ENCODE data around the gene BRD4. TPM values are rescaled to one million over a fixed set of nuclear protein-coding genes. Genes with fewer than 3 reads are reported as not detected.

BRD4 gene
- total and polyA plus RNA-seq, 2 of the 13 experiments (the other 11 are each of a cell fraction or from before 2014, with no cell fraction given): 10.5 to 11.4 TPM

DNA sequence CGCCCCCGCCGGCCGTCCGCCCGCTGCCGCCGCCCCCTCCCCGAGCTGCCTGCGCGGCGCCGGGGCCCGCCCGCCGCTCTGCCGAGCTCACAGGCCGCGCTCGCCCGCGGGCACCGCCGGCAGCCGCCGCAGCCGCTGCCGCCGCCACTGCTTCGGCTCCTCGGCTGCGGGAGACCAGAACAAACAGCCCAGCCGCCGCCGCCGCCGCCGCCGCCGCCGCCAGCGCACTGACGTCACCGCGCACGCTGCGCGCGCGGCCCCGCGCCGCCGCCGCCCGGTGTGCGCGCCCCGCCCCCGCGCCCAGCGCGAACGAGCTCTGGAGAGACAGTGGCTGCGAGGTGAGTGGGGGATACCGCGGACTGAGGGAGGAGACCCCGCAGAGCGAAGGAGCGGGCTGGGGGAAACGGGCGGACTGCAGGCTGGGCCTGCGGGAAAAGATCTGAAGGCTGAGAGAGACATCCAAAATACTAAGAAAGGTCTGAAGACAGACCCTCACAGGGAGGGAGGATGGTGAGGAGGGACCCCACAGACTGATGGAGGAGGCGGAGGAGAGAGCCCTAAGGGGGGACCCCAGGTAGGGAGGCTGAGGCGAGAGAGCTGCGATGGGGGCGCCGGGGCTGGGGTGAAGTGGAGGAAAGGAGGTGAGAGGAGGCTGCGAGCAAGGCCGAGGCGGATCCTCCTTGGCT lies at the start of gene BRD4 (continued):
- no peak for TF ChIP-seq ZNF33A (CRISPR knock-in tag; IDR thresholded peaks at IDR 0.05; ENCODE audit: borderline replicate concordance)
- TF ChIP-seq ZNF605 (CRISPR knock-in tag; IDR thresholded peaks at IDR 0.05): peak; percentile 48; the same call in 1 of the 2 replicates
- TF ChIP-seq RFX1 (IDR thresholded peaks at IDR 0.05): no peak
- TF ChIP-seq, protein P1, sequence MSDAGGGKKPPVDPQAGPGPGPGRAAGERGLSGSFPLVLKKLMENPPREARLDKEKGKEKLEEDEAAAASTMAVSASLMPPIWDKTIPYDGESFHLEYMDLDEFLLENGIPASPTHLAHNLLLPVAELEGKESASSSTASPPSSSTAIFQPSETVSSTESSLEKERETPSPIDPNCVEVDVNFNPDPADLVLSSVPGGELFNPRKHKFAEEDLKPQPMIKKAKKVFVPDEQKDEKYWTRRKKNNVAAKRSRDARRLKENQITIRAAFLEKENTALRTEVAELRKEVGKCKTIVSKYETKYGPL (CRISPR knock-in tag; IDR thresholded peaks at IDR 0.05): no peak
- TF ChIP-seq ZNF33B (CRISPR knock-in tag; IDR thresholded peaks at IDR 0.05): no peak
- TF ChIP-seq CBFB (CRISPR knock-in tag; IDR thresholded peaks at IDR 0.05): no peak; the same call in 1 of the 2 replicates
- TF ChIP-seq ZFP1 (CRISPR knock-in tag; IDR thresholded peaks at IDR 0.05): no peak
- no peak for TF ChIP-seq NFYC (CRISPR knock-in tag; IDR thresholded peaks at IDR 0.05)
- TF ChIP-seq, protein P2, sequence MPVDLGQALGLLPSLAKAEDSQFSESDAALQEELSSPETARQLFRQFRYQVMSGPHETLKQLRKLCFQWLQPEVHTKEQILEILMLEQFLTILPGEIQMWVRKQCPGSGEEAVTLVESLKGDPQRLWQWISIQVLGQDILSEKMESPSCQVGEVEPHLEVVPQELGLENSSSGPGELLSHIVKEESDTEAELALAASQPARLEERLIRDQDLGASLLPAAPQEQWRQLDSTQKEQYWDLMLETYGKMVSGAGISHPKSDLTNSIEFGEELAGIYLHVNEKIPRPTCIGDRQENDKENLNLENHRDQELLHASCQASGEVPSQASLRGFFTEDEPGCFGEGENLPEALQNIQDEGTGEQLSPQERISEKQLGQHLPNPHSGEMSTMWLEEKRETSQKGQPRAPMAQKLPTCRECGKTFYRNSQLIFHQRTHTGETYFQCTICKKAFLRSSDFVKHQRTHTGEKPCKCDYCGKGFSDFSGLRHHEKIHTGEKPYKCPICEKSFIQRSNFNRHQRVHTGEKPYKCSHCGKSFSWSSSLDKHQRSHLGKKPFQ (CRISPR knock-in tag; IDR thresholded peaks at IDR 0.05; ENCODE audit: insufficient replicate concordance): no peak
- no peak for TF ChIP-seq TAF15 (IDR thresholded peaks at IDR 0.05; ENCODE audit: low read depth, low read length, poor library complexity, severe bottlenecking)
- TF ChIP-seq, protein P3, sequence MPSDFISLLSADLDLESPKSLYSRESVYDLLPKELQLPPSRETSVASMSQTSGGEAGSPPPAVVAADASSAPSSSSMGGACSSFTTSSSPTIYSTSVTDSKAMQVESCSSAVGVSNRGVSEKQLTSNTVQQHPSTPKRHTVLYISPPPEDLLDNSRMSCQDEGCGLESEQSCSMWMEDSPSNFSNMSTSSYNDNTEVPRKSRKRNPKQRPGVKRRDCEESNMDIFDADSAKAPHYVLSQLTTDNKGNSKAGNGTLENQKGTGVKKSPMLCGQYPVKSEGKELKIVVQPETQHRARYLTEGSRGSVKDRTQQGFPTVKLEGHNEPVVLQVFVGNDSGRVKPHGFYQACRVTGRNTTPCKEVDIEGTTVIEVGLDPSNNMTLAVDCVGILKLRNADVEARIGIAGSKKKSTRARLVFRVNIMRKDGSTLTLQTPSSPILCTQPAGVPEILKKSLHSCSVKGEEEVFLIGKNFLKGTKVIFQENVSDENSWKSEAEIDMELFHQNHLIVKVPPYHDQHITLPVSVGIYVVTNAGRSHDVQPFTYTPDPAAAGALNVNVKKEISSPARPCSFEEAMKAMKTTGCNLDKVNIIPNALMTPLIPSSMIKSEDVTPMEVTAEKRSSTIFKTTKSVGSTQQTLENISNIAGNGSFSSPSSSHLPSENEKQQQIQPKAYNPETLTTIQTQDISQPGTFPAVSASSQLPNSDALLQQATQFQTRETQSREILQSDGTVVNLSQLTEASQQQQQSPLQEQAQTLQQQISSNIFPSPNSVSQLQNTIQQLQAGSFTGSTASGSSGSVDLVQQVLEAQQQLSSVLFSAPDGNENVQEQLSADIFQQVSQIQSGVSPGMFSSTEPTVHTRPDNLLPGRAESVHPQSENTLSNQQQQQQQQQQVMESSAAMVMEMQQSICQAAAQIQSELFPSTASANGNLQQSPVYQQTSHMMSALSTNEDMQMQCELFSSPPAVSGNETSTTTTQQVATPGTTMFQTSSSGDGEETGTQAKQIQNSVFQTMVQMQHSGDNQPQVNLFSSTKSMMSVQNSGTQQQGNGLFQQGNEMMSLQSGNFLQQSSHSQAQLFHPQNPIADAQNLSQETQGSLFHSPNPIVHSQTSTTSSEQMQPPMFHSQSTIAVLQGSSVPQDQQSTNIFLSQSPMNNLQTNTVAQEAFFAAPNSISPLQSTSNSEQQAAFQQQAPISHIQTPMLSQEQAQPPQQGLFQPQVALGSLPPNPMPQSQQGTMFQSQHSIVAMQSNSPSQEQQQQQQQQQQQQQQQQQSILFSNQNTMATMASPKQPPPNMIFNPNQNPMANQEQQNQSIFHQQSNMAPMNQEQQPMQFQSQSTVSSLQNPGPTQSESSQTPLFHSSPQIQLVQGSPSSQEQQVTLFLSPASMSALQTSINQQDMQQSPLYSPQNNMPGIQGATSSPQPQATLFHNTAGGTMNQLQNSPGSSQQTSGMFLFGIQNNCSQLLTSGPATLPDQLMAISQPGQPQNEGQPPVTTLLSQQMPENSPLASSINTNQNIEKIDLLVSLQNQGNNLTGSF (CRISPR knock-in tag; IDR thresholded peaks at IDR 0.05): no peak
- no peak for TF ChIP-seq SSRP1 (CRISPR knock-in tag; IDR thresholded peaks at IDR 0.05)
- TF ChIP-seq, protein P4, sequence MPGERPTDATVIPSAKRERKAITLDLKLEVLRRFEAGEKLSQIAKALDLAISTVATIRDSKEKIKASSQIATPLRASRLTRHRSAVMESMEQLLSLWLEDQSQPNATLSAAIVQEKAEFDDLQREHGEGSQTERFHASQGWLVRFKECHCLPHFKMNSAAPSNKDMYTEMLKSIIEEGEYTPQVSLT (CRISPR knock-in tag; IDR thresholded peaks at IDR 0.05; ENCODE audit: borderline replicate concordance, low read depth): no peak
- TF ChIP-seq ZNF816 (CRISPR knock-in tag; IDR thresholded peaks at IDR 0.05; ENCODE audit: borderline replicate concordance): no peak
- TF ChIP-seq ZNF672 (CRISPR knock-in tag; IDR thresholded peaks at IDR 0.05): no peak
- TF ChIP-seq CENPT (CRISPR knock-in tag; IDR thresholded peaks at IDR 0.05; ENCODE audit: low read depth): 0 out of 2 replicates have a peak, but pooled peaks have one; percentile 20
- TF ChIP-seq RBAK (CRISPR knock-in tag; IDR thresholded peaks at IDR 0.05): no peak
- TF ChIP-seq KAT2B (IDR thresholded peaks at IDR 0.05; ENCODE audit: borderline replicate concordance, low read depth, low read length): no peak
- TF ChIP-seq, protein P5, sequence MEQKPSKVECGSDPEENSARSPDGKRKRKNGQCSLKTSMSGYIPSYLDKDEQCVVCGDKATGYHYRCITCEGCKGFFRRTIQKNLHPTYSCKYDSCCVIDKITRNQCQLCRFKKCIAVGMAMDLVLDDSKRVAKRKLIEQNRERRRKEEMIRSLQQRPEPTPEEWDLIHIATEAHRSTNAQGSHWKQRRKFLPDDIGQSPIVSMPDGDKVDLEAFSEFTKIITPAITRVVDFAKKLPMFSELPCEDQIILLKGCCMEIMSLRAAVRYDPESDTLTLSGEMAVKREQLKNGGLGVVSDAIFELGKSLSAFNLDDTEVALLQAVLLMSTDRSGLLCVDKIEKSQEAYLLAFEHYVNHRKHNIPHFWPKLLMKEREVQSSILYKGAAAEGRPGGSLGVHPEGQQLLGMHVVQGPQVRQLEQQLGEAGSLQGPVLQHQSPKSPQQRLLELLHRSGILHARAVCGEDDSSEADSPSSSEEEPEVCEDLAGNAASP (CRISPR knock-in tag; IDR thresholded peaks at IDR 0.05; ENCODE audit: borderline replicate concordance): no peak
- TF ChIP-seq, protein P6, sequence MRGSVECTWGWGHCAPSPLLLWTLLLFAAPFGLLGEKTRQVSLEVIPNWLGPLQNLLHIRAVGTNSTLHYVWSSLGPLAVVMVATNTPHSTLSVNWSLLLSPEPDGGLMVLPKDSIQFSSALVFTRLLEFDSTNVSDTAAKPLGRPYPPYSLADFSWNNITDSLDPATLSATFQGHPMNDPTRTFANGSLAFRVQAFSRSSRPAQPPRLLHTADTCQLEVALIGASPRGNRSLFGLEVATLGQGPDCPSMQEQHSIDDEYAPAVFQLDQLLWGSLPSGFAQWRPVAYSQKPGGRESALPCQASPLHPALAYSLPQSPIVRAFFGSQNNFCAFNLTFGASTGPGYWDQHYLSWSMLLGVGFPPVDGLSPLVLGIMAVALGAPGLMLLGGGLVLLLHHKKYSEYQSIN (CRISPR knock-in tag; IDR thresholded peaks at IDR 0.05; ENCODE audit: borderline replicate concordance): no peak
